GM21786 (cell line): ENCODE data around the gene MACROH2A1.
"Not testable (repeated sequence)": the region's sequence is repeated elsewhere in the genome, so short reads cannot be mapped to it uniquely, and the experiment has no call there.

Experiments
- ATAC-seq: cut with Tn5 transposase; IDR thresholded peaks from one replicate; pipeline ENCODE4 v1.9.1; 2021; ENCODE audit not compliant: unreplicated experiment

The MACROH2A1 gene

GRCh38 chr5:135379046-135379654, 19.9 kb downstream of the MACROH2A1 start:
- no peak for ATAC-seq

- peak; percentile 14 for ATAC-seq
Observed at GRCh38 chr5:135377751-135378680, 21.0 kb downstream of the MACROH2A1 start.

DNA sequence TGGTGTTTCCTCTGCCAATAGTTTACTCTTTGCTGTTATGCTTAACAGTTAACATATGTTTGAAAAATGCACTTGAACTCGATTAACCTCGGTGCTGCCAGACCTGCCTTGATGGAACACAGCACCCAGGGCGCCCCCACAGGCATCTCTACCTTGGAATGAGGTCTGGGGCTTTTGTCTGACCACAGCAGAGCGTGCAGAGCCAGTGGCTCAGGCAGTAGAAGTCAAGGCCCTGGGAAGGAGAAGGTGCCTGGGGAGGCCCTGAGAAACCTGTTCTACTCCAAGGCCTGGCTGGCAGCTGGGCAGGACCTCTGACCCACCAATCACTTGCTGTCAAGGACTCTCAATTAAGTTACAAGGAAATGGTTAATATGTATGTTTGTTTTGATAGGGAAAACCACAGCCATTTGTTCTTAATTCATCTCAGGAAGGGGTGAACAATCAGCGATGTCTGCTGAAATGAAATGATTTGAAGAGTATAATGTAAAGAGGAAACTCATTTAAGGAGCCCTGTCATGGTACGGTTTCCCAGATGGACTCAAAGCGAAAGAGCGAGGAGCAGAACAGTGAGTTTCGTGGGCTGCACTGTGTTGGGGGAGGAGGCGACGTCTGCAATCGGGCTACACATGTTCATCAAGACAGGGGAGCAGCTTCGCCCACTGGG, 21.9 kb downstream of the MACROH2A1 start:
- ATAC-seq: peak; percentile 70

DNA sequence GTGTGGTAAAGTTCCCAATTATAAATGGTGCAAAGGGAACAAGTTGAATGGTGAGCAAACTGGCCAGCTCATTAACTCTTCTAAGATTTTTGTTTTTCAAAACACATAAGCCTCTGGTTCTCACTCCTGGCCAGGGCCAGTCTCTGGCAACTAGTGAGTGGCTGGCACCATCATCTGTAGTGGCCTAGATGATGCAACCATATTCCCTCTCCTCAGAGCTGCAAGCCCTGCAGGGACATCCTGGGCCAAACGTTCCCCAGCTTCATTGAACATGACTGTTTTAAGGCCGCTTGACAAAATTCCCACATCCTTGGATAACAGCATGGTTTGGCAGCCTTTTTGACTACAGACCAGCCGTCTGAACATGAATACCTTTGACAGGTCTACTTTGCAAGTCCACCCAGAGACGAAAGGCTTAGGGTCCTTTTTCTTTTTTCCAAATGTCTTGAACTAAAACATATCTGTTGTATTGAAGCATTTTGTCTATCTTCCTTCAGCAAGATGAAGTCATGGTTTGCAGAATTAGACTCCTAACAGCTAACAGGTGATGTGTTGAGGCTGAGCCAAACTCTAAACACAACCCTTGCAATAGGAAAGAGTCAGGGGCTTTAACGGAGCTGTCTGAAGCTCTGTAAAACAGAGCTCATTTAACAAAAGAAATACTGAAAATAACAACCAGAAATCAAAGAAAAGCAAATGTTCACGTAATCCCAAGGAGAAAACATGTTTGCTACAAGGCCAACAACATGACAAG, 23.8 kb downstream of the MACROH2A1 start:
- no peak for ATAC-seq

DNA sequence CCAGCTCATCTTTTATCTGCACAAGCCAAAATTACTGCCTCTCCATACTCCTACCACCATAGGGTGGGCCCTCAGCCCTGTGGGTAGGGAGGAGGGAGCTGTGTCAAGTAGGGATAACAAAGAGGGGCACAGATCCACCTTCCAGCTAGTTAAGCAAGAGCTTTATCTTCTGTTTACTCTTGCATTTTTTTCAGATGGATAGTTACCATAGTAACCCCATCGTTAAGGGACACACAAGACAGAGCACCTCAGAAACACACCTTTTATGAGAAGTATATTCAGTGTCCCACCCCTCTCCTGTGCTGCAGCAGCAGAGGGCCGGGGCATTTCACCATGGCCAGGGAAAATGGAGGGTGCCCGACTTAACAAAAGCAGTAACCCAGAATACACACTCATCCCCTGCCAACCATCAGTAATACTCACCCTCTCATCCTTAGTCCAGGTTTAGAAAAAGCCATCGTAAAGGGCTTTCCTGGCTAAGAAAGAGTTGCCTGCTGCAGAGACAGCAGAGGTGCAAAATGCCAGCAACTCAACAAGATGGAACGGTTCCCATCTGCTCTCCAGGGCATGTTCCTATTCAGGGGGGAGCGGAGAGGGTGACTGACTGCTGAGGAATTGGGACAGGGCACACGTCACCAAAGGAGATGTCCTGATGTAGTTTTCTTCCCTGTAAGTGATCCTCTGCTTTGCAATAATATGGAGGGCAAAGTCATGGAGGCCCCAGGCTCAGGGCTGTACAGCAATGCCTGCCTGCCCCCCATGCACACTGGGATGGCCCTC, 25.1 kb downstream of the MACROH2A1 start:
- ATAC-seq: no peak

DNA sequence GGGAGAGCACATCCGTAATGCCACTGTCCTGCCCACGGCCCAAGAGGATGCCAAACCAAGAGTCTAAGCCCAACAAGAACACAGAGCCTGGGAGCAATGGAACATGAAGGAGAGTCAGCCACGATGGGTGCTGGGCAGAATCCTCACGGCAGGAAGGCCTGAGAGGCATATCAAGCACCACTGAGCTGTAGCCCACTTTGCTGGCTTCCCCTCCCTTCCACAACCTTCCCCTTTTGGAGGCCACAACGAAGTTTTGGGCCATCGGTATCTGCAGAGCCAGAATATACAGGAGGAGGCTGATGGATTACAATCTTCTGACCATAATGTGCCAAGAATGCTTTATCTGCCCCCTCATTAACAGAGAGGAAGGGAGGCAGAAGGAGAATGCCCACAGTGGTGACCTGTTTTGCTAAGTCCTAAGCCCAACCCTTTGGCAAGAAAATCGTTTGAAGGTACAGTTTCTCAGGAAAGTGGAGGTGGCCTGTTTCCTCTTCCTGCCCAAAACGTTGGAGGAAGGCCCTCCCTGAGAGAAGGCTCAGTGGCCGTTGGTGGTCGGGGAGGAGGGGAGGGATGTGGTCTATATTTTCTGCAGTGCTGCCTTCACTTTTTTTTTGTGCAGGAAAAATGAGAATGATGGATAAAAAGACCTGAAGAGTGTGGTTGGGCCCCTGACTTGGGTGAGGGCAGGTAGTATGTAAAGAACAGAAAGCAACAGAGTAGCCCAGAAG, 26.2 kb downstream of the MACROH2A1 start:
- no peak for ATAC-seq

- no peak for ATAC-seq
Observed at GRCh38 chr5:135371622-135372232, 27.3 kb downstream of the MACROH2A1 start.

- no peak for ATAC-seq
Observed at GRCh38 chr5:135369952-135370351, 29.1 kb downstream of the MACROH2A1 start.

- no peak for ATAC-seq
Observed at GRCh38 chr5:135367554-135367953, 31.5 kb downstream of the MACROH2A1 start.

DNA sequence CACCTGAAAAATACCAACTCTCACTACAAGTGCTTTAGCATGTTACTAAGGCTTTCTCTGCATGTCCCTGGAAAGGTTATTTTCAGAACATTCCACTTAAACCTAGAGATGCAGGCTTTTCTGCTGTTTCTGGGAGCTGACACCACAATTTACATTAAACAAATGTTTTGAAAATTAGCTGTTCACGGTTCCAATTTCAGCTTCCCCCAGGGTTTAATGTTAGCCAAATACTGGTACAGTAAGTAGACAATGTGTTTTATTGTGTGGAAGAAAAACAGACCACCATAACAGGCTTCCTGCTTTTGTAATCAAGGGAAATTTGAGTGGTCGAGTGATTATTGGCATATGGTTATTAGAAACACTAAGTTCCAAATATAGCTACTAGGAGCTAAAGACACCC, 32.0 kb downstream of the MACROH2A1 start:
- no peak for ATAC-seq

GRCh38 chr5:135365281-135365680, 33.8 kb downstream of the MACROH2A1 start:
- no peak for ATAC-seq

DNA sequence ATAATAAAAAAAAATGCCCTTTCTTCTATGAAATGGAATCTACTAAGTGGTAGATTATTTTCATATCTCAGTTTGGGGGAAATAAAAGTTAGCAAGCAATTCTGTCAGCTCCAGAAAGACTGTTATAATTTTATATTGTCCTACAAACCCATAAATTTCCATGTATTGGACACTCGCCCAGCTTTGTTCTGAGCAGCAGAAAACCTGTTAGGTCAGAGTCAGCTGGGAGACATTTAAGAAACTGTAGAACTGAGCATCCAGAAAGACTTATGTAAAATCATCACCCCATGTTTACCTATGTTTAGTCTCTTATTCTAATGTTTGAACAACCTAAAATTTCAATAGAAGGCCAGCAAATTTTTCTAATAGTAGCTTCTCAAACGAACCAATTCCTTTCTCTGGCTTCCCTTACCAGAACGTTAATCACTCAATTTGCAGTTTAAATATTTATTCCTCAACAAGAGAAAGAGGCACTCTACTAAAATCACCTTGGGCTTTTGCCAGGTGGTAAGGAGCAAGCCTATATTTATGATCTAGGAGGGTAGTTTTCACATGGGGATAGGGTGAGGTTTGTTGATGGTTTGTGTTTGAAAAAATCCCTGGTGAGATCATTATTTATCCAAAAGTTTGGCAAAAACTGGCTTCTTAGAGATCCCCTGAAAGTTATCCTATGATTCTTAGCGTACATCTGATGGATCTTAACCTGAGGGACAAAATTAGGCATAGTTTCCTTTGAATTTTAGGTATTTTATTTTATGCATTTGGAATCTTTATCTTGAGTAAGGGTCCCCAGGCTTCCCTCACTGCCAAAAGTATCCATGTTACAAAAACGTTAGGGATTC, 34.4 kb downstream of the MACROH2A1 start:
- ATAC-seq: no peak

GRCh38 chr5:135363342-135363741, 35.7 kb downstream of the MACROH2A1 start:
- ATAC-seq: not testable (repeated sequence)

DNA sequence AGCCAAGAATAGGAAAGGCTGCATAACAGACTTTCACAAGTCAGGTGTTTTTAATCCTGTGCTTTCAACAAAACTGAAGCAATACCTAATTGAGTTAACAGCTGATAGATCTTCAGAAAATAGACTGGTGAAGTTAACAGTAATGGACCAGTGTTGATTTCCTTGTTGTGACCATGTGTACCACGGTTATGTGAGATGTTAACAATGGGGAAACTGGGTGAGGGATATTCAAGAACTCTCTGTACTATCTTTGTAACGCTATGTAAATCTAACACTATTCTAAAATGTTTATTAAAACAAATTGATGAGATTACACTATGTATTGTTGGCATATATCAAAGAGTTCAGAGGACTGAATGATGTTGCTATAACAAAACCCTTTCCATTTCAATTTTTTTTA, 36.9 kb downstream of the MACROH2A1 start:
- no peak for ATAC-seq

DNA sequence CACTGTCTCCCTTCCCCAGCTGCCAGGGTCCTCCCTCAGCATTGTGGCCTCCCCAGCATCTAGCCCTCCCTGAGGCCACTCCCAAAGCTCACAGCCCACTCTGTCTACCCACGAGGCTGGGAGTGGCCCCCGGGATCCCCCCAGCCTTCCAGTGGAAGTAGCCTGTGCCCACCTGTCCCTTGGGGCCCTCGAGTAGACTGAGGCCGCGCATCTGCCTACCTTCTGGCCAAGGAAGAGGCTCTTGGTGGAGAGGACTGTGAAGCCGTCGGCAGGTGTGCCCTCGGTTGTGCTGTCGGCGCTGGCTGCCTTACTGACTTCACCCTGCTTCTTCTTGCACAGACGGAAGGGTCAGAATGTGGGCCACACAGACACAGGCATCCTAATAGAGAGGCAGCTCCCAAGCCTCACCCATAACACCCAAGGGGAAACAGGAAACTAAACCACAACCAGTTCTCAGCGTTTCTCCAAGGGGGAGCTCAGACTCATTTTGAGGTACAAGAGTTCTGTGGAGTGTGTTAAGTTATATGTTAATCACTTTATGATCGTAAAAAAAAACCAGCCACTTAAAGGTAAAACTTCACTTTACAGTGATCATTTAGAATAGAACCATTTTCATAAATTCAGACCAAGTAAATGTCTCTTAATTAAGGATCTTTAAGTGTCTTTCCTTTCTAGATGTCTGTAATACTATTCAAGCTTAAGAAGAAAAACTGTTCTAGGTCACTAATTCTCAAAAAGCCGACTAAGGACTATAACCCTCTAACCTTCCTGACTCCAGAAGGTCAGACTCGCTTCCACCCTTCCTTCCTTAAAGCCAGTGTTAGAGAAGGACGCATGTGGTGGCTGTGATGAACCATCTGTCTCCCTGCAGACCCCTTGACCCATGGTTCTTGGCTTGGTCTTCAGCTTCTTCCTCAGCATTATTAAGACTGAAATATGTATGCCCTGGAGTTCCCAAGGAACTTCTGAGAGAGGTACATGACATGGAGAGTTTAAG, 38.5 kb downstream of the MACROH2A1 start:
- no peak for ATAC-seq

- no peak for ATAC-seq
Observed at GRCh38 chr5:135359374-135360165, 39.5 kb downstream of the MACROH2A1 start.
